Measurements from ENCODE around the gene KCNG4.
"Not testable (repeated sequence)": the region's sequence is repeated elsewhere in the genome, so short reads cannot be mapped to it uniquely, and the experiment has no call there.

The KCNG4 gene

GRCh38 chr16:84205976-84206691, 33.7 kb downstream of the KCNG4 start:
- Histone ChIP-seq H3K4me1 (ENCODE audit: insufficient read depth, low read length, poor library complexity, severe bottlenecking) (no peaks in the 10 kb centered on the region), H3K9me3 (ENCODE audit: insufficient read depth, low read depth, low read length) (no peaks in the 10 kb centered on the region), H3K9me2 (replicated peaks; ENCODE audit: low read depth, low read length) (no peaks in the 10 kb centered on the region), H3K9ac (ENCODE audit: low read depth, low read length, poor library complexity, severe bottlenecking) (no peak overlapping the region), H3K36me3 (ENCODE audit: insufficient read depth, low read length) (no peaks in the 10 kb centered on the region), H3K4me2 (ENCODE audit: low read depth, low read length, poor library complexity, severe bottlenecking) (no peak overlapping the region), H3K79me2 (ENCODE audit: insufficient read depth, low read length) (no peaks in the 10 kb centered on the region), H3F3A (ENCODE audit: low read depth) (no peaks in the 10 kb centered on the region), H3K4me3 (ENCODE audit: low read length, poor library complexity, severe bottlenecking) (no peak overlapping the region), H2AFZ (ENCODE audit: low read length) (no peak overlapping the region), H4K20me1 (ENCODE audit: insufficient read depth, low read length, poor library complexity, severe bottlenecking) (no peaks in the 10 kb centered on the region), H3K27me3 (ENCODE audit: insufficient read depth, low read length, poor library complexity, severe bottlenecking) (no peaks in the 10 kb centered on the region)
- TF ChIP-seq, protein P1, sequence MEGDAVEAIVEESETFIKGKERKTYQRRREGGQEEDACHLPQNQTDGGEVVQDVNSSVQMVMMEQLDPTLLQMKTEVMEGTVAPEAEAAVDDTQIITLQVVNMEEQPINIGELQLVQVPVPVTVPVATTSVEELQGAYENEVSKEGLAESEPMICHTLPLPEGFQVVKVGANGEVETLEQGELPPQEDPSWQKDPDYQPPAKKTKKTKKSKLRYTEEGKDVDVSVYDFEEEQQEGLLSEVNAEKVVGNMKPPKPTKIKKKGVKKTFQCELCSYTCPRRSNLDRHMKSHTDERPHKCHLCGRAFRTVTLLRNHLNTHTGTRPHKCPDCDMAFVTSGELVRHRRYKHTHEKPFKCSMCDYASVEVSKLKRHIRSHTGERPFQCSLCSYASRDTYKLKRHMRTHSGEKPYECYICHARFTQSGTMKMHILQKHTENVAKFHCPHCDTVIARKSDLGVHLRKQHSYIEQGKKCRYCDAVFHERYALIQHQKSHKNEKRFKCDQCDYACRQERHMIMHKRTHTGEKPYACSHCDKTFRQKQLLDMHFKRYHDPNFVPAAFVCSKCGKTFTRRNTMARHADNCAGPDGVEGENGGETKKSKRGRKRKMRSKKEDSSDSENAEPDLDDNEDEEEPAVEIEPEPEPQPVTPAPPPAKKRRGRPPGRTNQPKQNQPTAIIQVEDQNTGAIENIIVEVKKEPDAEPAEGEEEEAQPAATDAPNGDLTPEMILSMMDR (conservative IDR thresholded peaks at IDR 0.05; ENCODE audit: low read length): no peak
- TF ChIP-seq EZH2phosphoT487 (IDR thresholded peaks at IDR 0.05; ENCODE audit: borderline replicate concordance): no peak

DNA sequence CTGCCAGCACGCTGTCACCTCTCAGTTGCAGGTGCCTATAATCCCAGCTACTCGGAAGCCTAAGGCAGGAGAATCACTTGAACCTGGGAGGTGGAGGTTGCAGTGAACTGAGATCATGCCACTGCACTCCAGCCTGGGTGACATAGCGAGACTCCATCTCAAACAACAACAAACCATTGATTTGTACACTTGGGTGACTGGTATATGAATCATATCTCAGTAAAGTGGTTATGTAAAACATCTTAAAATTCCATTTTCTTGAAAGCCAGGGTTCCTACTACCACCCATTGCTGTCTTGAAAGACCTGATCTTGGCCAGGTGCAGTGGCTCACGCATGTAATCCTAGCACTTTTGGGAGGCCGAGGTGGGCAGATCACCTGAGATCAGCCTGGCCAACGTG, 34.7 kb downstream of the KCNG4 start:
- not testable (repeated sequence) for H3K36me3 ChIP-seq (ENCODE audit: insufficient read depth, low read length); H2AFZ ChIP-seq (ENCODE audit: low read length); H3K79me2 ChIP-seq (ENCODE audit: insufficient read depth, low read length); H4K20me1 ChIP-seq (ENCODE audit: insufficient read depth, low read length, poor library complexity, severe bottlenecking); H3K4me1 ChIP-seq (ENCODE audit: insufficient read depth, low read length, poor library complexity, severe bottlenecking); H3F3A ChIP-seq (ENCODE audit: low read depth); H3K27me3 ChIP-seq (ENCODE audit: insufficient read depth, low read length, poor library complexity, severe bottlenecking); H3K9me2 ChIP-seq (replicated peaks; ENCODE audit: low read depth, low read length); H3K9ac ChIP-seq (ENCODE audit: low read depth, low read length, poor library complexity, severe bottlenecking); H3K4me2 ChIP-seq (ENCODE audit: low read depth, low read length, poor library complexity, severe bottlenecking); H3K4me3 ChIP-seq (ENCODE audit: low read length, poor library complexity, severe bottlenecking); H3K9me3 ChIP-seq (ENCODE audit: insufficient read depth, low read depth, low read length)

GRCh38 chr16:84204551-84204950, 35.3 kb downstream of the KCNG4 start:
- H3K9me2 ChIP-seq (replicated peaks; ENCODE audit: low read depth, low read length); H2AFZ ChIP-seq (ENCODE audit: low read length): not testable (repeated sequence)

GRCh38 chr16:84199861-84200260, 40.0 kb downstream of the KCNG4 start:
- no peak overlapping the region for H2AFZ ChIP-seq (ENCODE audit: low read length)
- TF ChIP-seq, protein P1 (conservative IDR thresholded peaks at IDR 0.05; ENCODE audit: low read length): no peak
- TF ChIP-seq EZH2phosphoT487 (IDR thresholded peaks at IDR 0.05; ENCODE audit: borderline replicate concordance): no peak
- H3K4me3 ChIP-seq (ENCODE audit: low read length, poor library complexity, severe bottlenecking): no peak overlapping the region
- H3K9ac ChIP-seq (ENCODE audit: low read depth, low read length, poor library complexity, severe bottlenecking): no peak overlapping the region
- no peaks in the 10 kb centered on the region for H3K36me3 ChIP-seq (ENCODE audit: insufficient read depth, low read length)
- no peaks in the 10 kb centered on the region for H3K9me2 ChIP-seq (replicated peaks; ENCODE audit: low read depth, low read length)
- no peaks in the 10 kb centered on the region for H3F3A ChIP-seq (ENCODE audit: low read depth)
- H3K4me1 ChIP-seq (ENCODE audit: insufficient read depth, low read length, poor library complexity, severe bottlenecking): no peaks in the 10 kb centered on the region
- H3K9me3 ChIP-seq (ENCODE audit: insufficient read depth, low read depth, low read length): no peaks in the 10 kb centered on the region
- no peaks in the 10 kb centered on the region for H4K20me1 ChIP-seq (ENCODE audit: insufficient read depth, low read length, poor library complexity, severe bottlenecking)
- no peaks in the 10 kb centered on the region for H3K27me3 ChIP-seq (ENCODE audit: insufficient read depth, low read length, poor library complexity, severe bottlenecking)
- H3K79me2 ChIP-seq (ENCODE audit: insufficient read depth, low read length): no peaks in the 10 kb centered on the region
- no peak overlapping the region for H3K4me2 ChIP-seq (ENCODE audit: low read depth, low read length, poor library complexity, severe bottlenecking)

More at GRCh38 chr16:84204551-84204950, 35.3 kb downstream of the KCNG4 start:
- H3K36me3 ChIP-seq (ENCODE audit: insufficient read depth, low read length); H3K79me2 ChIP-seq (ENCODE audit: insufficient read depth, low read length); H3K4me2 ChIP-seq (ENCODE audit: low read depth, low read length, poor library complexity, severe bottlenecking); H3F3A ChIP-seq (ENCODE audit: low read depth); H3K4me1 ChIP-seq (ENCODE audit: insufficient read depth, low read length, poor library complexity, severe bottlenecking); H3K9ac ChIP-seq (ENCODE audit: low read depth, low read length, poor library complexity, severe bottlenecking); H3K27me3 ChIP-seq (ENCODE audit: insufficient read depth, low read length, poor library complexity, severe bottlenecking); H4K20me1 ChIP-seq (ENCODE audit: insufficient read depth, low read length, poor library complexity, severe bottlenecking); H3K4me3 ChIP-seq (ENCODE audit: low read length, poor library complexity, severe bottlenecking); H3K9me3 ChIP-seq (ENCODE audit: insufficient read depth, low read depth, low read length): not testable (repeated sequence)

Measured in Loucy (cell line).